HCT116 (cell line): ENCODE measurements around the gene AK3. TPM values are rescaled to one million over a fixed set of nuclear protein-coding genes. Genes with fewer than 3 reads are reported as not detected.
"Not testable (repeated sequence)": the region's sequence is repeated elsewhere in the genome, so short reads cannot be mapped to it uniquely, and the experiment has no call there.

ENCODE experiments used
- ATAC-seq: fragments of 200-7000 bp; cut with Tn5 transposase; 2 replicates; pipeline ENCODE4 v1.9.1; 2020; ENCODE audit warnings: mild to moderate bottlenecking, moderate library complexity
- BruUV-seq: library from RNA; stranded (reverse); fragments of 400-500 nt; replicated peaks from 2 replicates; lab custom pipeline; 2021; lab: Mats Ljungman, UMichigan
- CTCF ChIA-PET: fragments of 300-600 bp; sonication (Branson Sonifier 250); formaldehyde crosslinking; loops from one replicate; lab custom pipeline; 2021; ENCODE audit warnings: antibody characterized with exemption; lab: Charles Lee
- POLR2A ChIA-PET: fragments of 300-600, 350-600 bp; sonication (Branson Sonifier 250); formaldehyde crosslinking; loops from one replicate; lab custom pipeline; 2021; ENCODE audit warnings: antibody characterized with exemption; lab: Charles Lee
- RAD21 ChIA-PET, 2 experiments: fragments of 300-600 bp; sonication (Branson Sonifier 250); formaldehyde crosslinking; loops; one replicate each; lab custom pipeline; 2023; ENCODE audit warnings: low total read pairs in 2 of 2; ENCODE audit not compliant: uncharacterized antibody in 2 of 2, unreplicated experiment in 2 of 2, low non-redundant PET in 1 of 2; lab: Charles Lee
- DNase-seq: peaks from one replicate; pipeline ENCODE4 v3.0.0-alpha.2; 2010; ENCODE audit warnings: low read depth, low spot score
- H2AFZ ChIP-seq: fragments of 200-600 bp; shearing (Covaris generic), sonication (generic); 2 replicates; pipeline ENCODE4 v1.6.1; 2017; ENCODE audit warnings: low read depth, mixed run types, mixed read lengths, antibody characterized with exemption, low read length; ENCODE audit not compliant: poor library complexity, severe bottlenecking
- H3K27ac ChIP-seq: 2 replicates; pipeline ENCODE4 v1.5.1; 2012; ENCODE audit warnings: low read depth, low read length
- H3K27me3 ChIP-seq: fragments of 200-600 bp; sonication (generic); 2 replicates; pipeline ENCODE4 v1.6.1; 2016; ENCODE audit warnings: mixed run types, low read length, mixed read lengths; ENCODE audit not compliant: insufficient read depth
- H3K36me3 ChIP-seq, 2 experiments: fragments of 200-500 bp in 1 of 2; fragments of 200-600 bp in 1 of 2; sonication (Bioruptor generic) in 1 of 2; sonication (generic) in 1 of 2; 2 replicates each; pipeline versions ENCODE4 v1.5.1 to v1.6.1; 2014 to 2016; ENCODE audit warnings: low read length in 2 of 2, inconsistent platforms in 1 of 2, mixed read lengths in 1 of 2, mixed run types in 1 of 2; ENCODE audit not compliant: insufficient read depth in 2 of 2, control insufficient read depth in 1 of 2
- H3K4me1 ChIP-seq, 2 experiments: fragments of 200-600 bp in 1 of 2; sonication (generic) in 1 of 2; 2 replicates each; pipeline versions ENCODE4 v1.5.1 to v1.6.1; 2012 to 2017; ENCODE audit warnings: low read length in 2 of 2, inconsistent platforms in 1 of 2, mild to moderate bottlenecking in 1 of 2, mixed read lengths in 1 of 2, mixed run types in 1 of 2, moderate library complexity in 1 of 2; ENCODE audit not compliant: insufficient read depth in 2 of 2, control insufficient read depth in 1 of 2
- H3K4me2 ChIP-seq: fragments of 200-600 bp; sonication (generic); 2 replicates; pipeline ENCODE4 v1.6.1; 2017; ENCODE audit warnings: mixed run types, low read length, mixed read lengths
- H3K4me3 ChIP-seq, 2 experiments: fragments of 200-600 bp in 1 of 2; sonication (generic) in 1 of 2; replicated peaks in 1 of 2; 2 replicates each; pipeline ENCODE4 v1.5.1; 2011 to 2016; ENCODE audit warnings: low read length in 2 of 2, control low read depth in 1 of 2, low read depth in 1 of 2, mild to moderate bottlenecking in 1 of 2, mixed read lengths in 1 of 2, mixed run types in 1 of 2
- H3K79me2 ChIP-seq: fragments of 200-600 bp; sonication (generic); 2 replicates; pipeline ENCODE4 v1.6.1; 2017; ENCODE audit warnings: mild to moderate bottlenecking, mixed run types, low read length, moderate library complexity, mixed read lengths; ENCODE audit not compliant: insufficient read depth
- H3K9ac ChIP-seq: fragments of 200-600 bp; sonication (generic); 2 replicates; pipeline ENCODE4 v1.6.1; 2016; ENCODE audit warnings: low read length, mixed read lengths
- H3K9me2 ChIP-seq: fragments of 200-600 bp; sonication (generic), shearing (Covaris generic); 2 replicates; pipeline ENCODE4 v1.6.1; 2017; ENCODE audit warnings: mixed run types, mild to moderate bottlenecking, moderate library complexity; ENCODE audit not compliant: insufficient read depth
- H3K9me3 ChIP-seq, 2 experiments: fragments of 200-500 bp in 1 of 2; fragments of 200-600 bp in 1 of 2; sonication (Bioruptor generic) in 1 of 2; sonication (generic) in 1 of 2; 2 replicates each; pipeline ENCODE4 v1.6.1; 2014 to 2017; ENCODE audit warnings: low read length in 2 of 2, mixed read lengths in 2 of 2, inconsistent platforms in 1 of 2, low read depth in 1 of 2, mild to moderate bottlenecking in 1 of 2, mixed run types in 1 of 2, moderate library complexity in 1 of 2; ENCODE audit not compliant: control insufficient read depth in 1 of 2, insufficient read depth in 1 of 2
- H4K20me1 ChIP-seq: fragments of 200-600 bp; sonication (generic), shearing (Covaris generic); 2 replicates; pipeline ENCODE4 v1.6.1; 2017; ENCODE audit warnings: mixed run types, mild to moderate bottlenecking, moderate library complexity; ENCODE audit not compliant: insufficient read depth
- ATF3 ChIP-seq: IDR thresholded peaks from 2 replicates; pipeline ENCODE4 v1.6.1; 2012
- CEBPB ChIP-seq: IDR thresholded peaks from 2 replicates; pipeline ENCODE4 v1.6.1; 2012; ENCODE audit warnings: low read depth
- ELF1 ChIP-seq: IDR thresholded peaks from 2 replicates; pipeline ENCODE4 v1.6.1; 2012; ENCODE audit warnings: low read depth, borderline replicate concordance
- EZH2 ChIP-seq: fragments of 200-600 bp; sonication (generic); IDR thresholded peaks from 2 replicates; pipeline ENCODE4 v1.6.1; 2017; ENCODE audit warnings: antibody characterized with exemption, mixed run types
- EZH2phosphoT487 ChIP-seq: fragments of 200-600 bp; IDR thresholded peaks from 2 replicates; pipeline ENCODE4 v1.6.1; 2018; ENCODE audit warnings: antibody characterized with exemption, borderline replicate concordance
- FOSL1 ChIP-seq: IDR thresholded peaks from 2 replicates; pipeline ENCODE4 v1.6.1; 2012; ENCODE audit warnings: low read depth
- MAX ChIP-seq: IDR thresholded peaks from 2 replicates; pipeline ENCODE4 v1.6.1; 2012
- POLR2A ChIP-seq: IDR thresholded peaks from 2 replicates; pipeline ENCODE4 v1.7.0; 2011; ENCODE audit warnings: borderline replicate concordance; ENCODE audit not compliant: insufficient read depth, insufficient read length; ENCODE audit errors: extremely low read depth
- SIN3A ChIP-seq: IDR thresholded peaks from 2 replicates; pipeline ENCODE4 v1.6.1; 2012; ENCODE audit warnings: low read depth
- SP1 ChIP-seq: IDR thresholded peaks from 2 replicates; pipeline ENCODE4 v1.6.1; 2012; ENCODE audit warnings: low read depth
- YY1 ChIP-seq: IDR thresholded peaks from 2 replicates; pipeline ENCODE4 v1.6.1; 2011; ENCODE audit warnings: low read length, low read depth, moderate library complexity, mild to moderate bottlenecking; ENCODE audit not compliant: insufficient replicate concordance; ENCODE audit errors: extremely low read depth
- ZBTB33 ChIP-seq: IDR thresholded peaks from 2 replicates; pipeline ENCODE4 v1.6.1; 2011; ENCODE audit warnings: mild to moderate bottlenecking, low read length, moderate library complexity; ENCODE audit not compliant: insufficient replicate concordance; ENCODE audit errors: extremely low read depth
- ZFX ChIP-seq: fragments of 450-650 bp; IDR thresholded peaks from 2 replicates; pipeline ENCODE4 v1.6.1; 2017
- ZNF274 ChIP-seq: fragments of 200-500 bp; sonication (Bioruptor generic); IDR thresholded peaks from 2 replicates; pipeline ENCODE4 v1.6.1; 2014; ENCODE audit warnings: mild to moderate bottlenecking, low read depth, low read length, inconsistent platforms
- intact Hi-C: fragments of 100-400 bp; cut with micrococcal nuclease; formaldehyde crosslinking; loops from 2 replicates; pipeline ENCODE4 v1.10.0; 2022
- total RNA-seq: library from RNA; stranded (reverse); gene quantifications from one replicate; pipeline ENCODE4 v1.2.1, GENCODE V29; 2021; ENCODE audit not compliant: unreplicated experiment

Gene AK3
- total RNA-seq, 1 experiment from 2014 or later = 43.0 TPM

GRCh38 chr9:4661165-4661564 is 79.8 kb downstream of the AK3 start:
- no peak for TF ChIP-seq FOSL1
- TF ChIP-seq EZH2 = no peak
- no peak for TF ChIP-seq CEBPB
- TF ChIP-seq SIN3A = no peak
- TF ChIP-seq YY1 = no peak
- no peak for TF ChIP-seq ATF3
- TF ChIP-seq ZNF274 = no peak
- no peak for TF ChIP-seq SP1
- no peak for TF ChIP-seq EZH2phosphoT487
- TF ChIP-seq POLR2A = no peak
- no peak for TF ChIP-seq ZBTB33
- no peak for TF ChIP-seq ZFX
- TF ChIP-seq ELF1 = no peak
- TF ChIP-seq MAX = no peak
- ChIA-PET CTCF (interaction anchor here (1.7 kb wide), 1 partner anchor 940 kb away, joined by 3 read pairs; no protein-coding TSS in a partner anchor), RAD21 (no interaction called here), POLR2A (no interaction called here)
- H3K27me3 ChIP-seq = no peaks in the 10 kb centered on the region
- H3K79me2 ChIP-seq = no peaks in the 10 kb centered on the region; the same call in 1 of the 2 replicates
- no peaks in the 10 kb centered on the region for H3K9me3 ChIP-seq
- peak overlapping the region in 1 of 2 experiments; percentile 77; a peak in 1 of 4 replicates for H3K4me3 ChIP-seq
- DNase-seq (no peak), ATAC-seq (no peak)
- peak overlapping the region; percentile 92 for H3K4me2 ChIP-seq
- peaks cover 14 to 28% of the 10 kb centered on the region in 2 experiments for H3K4me1 ChIP-seq
- no peaks in the 10 kb centered on the region for H3K36me3 ChIP-seq
- H4K20me1 ChIP-seq = no peaks in the 10 kb centered on the region
- intact Hi-C loops = loop anchor here (10.0 kb wide), 2 partner anchors 324 to 934 kb away; partner anchors contain the start of gene JAK2
- no peak overlapping the region for H3K9ac ChIP-seq
- BruUV-seq = no TSS peak
- no peaks in the 10 kb centered on the region for H3K9me2 ChIP-seq
- H2AFZ ChIP-seq = peak overlapping the region; percentile 85
- H3K27ac ChIP-seq = no peak overlapping the region

DNA sequence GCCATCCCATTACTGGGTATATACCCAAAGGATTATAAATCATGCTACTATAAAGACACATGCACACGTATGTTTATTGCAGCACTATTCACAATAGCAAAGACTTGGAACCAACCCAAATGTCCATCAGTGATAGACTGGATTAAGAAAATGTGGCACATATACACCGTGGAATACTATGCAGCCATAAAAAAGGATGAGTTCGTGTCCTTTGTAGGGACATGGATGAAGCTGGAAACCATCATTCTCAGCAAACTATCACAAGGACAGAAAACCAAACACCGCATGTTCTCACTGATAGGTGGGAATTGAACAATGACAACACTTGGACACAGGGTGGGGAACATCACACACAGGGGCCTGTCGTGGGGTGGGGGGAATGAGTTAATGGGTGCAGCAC is 80.3 kb downstream of the AK3 start:
- POLR2A ChIA-PET, H2AFZ ChIP-seq, H3K27ac ChIP-seq, BruUV-seq, ATAC-seq, H3K4me2 ChIP-seq, H3K27me3 ChIP-seq, H4K20me1 ChIP-seq, H3K9ac ChIP-seq, H3K9me2 ChIP-seq, H3K4me3 ChIP-seq, H3K9me3 ChIP-seq, H3K36me3 ChIP-seq, H3K79me2 ChIP-seq, DNase-seq, RAD21 ChIA-PET: not testable (repeated sequence)
- intact Hi-C loops = loop anchor here (10.0 kb wide), 2 partner anchors 324 to 934 kb away; partner anchors contain the start of gene JAK2
- H3K4me1 ChIP-seq = peaks cover 14 to 25% of the 10 kb centered on the region in 2 experiments
- CTCF ChIA-PET = interaction anchor here (1.7 kb wide), 1 partner anchor 940 kb away, joined by 3 read pairs; no protein-coding TSS in a partner anchor
